Umbilical cord (tissue), 2 donors: ENCODE data around the gene GLDC. TPM values are rescaled to one million over a fixed set of nuclear protein-coding genes. Genes with fewer than 3 reads are reported as not detected.
A peak's percentile ranks its signal among the peaks of the same experiment; 100 is the strongest.
"Not testable (repeated sequence)": the region's sequence is repeated elsewhere in the genome, so short reads cannot be mapped to it uniquely, and the experiment has no call there.

Source experiments
- DNase-seq: peaks from one replicate; pipeline ENCODE4 v3.0.0-alpha.2; 2015; ENCODE audit warnings: low spot score
- total RNA-seq: library from RNA; depleted of rRNA; stranded (reverse); fragments of >200 nt; gene quantifications from one replicate; pipeline ENCODE4 v1.2.3, GENCODE V29; 2014; ENCODE audit warnings: low replicate concordance; ENCODE audit not compliant: insufficient read depth

GLDC gene
- 3.4 TPM for total RNA-seq

GRCh38 chr9:6645355-6646292, at the start of gene GLDC:
Gene GLDC, minus strand, starts transcription at chr9:6645729. Its CDS starts 230 bp downstream, at chr9:6645499.
- DNase-seq: no peak

GRCh38 chr9:6692881-6693361, 47.4 kb upstream of the GLDC start:
- no peak for DNase-seq

DNA sequence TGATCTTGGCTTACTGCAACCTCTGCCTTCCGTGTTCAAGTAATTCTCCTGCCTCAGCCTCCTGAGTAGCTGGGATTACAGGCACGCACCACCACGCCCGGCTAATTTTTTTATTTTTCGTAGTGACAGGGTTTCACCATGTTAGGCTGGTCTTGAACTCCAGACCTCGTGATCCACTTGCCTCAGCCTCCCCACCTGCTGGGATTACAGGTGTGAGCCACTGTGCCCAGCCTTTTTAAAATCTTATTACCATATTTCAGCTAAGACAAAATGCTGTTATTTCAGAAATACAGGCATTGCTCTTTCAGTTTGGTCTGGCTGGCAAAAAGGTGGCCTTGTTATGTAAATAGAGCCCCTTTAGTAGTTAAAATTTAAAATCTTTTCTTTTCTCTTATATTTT, 46.9 kb upstream of the GLDC start:
- no peak for DNase-seq

- DNase-seq: not testable (repeated sequence)
Observed at GRCh38 chr9:6690675-6691070, 45.1 kb upstream of the GLDC start.

DNA sequence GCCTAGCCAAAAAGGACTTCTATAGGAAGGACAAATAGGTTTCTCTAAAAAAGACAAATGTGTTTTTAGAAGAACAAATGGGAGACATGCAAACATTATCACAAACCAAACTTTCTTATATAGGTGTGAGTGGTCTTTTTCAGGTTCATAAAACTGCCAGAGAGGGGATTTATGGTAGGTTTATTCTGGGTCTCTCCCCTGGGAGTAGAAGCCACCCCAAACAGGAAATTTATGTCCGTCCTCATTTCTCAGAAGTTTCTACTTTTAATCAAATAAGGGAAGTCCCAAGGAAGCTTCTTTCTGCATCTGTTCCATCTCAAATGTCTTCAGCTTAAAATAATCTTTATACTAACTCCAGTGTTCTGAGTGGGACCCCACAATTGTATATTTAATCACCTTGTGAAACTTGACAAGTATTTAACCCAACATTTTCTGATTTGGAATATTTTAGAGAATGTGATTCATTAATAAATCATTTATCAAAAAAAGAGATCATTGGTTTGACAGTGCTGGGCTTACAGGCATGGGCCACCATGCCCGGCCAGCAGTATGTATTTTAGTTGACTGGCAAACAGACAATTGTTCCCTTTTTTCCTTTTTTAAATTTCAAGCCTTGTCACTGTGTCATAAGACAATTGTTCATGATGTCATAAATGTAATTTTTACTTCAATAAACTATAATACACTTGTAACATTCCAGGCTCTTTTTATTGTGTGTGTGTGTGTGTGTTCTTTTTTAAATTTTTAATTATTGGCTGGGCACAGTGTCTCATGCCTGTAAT, 44.6 kb upstream of the GLDC start:
- DNase-seq: no peak

- no peak for DNase-seq
Observed at GRCh38 chr9:6687180-6687579, 41.7 kb upstream of the GLDC start.

- peak; percentile 27 for DNase-seq
Observed at GRCh38 chr9:6686396-6686795, 40.9 kb upstream of the GLDC start.

DNA sequence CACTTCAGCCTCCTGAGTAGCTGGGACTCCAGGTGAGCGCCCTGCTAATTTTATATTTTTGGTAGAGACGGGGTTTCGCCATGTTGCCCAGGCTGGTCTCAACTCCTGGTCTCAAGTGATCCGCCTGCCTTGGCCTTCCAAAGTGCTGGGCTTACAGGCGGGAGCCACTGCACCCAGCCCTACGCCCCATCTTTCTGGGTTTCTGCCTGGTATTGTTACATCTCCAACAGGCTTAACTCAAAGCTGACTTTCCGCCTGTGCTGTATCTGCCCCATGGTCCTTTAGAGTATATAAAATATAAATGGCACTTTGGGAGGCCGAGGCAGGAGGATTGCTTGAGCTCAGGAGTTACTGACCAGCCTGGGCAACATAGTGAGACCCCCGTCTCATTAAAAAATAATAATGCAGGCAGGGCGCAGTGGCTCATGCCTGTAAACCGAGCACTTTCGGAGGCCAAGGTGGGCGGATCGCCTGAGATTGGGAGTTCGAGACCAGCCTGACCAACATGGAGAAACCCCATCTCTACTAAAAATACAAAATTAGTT, 36.5 kb upstream of the GLDC start:
- no peak for DNase-seq

DNA sequence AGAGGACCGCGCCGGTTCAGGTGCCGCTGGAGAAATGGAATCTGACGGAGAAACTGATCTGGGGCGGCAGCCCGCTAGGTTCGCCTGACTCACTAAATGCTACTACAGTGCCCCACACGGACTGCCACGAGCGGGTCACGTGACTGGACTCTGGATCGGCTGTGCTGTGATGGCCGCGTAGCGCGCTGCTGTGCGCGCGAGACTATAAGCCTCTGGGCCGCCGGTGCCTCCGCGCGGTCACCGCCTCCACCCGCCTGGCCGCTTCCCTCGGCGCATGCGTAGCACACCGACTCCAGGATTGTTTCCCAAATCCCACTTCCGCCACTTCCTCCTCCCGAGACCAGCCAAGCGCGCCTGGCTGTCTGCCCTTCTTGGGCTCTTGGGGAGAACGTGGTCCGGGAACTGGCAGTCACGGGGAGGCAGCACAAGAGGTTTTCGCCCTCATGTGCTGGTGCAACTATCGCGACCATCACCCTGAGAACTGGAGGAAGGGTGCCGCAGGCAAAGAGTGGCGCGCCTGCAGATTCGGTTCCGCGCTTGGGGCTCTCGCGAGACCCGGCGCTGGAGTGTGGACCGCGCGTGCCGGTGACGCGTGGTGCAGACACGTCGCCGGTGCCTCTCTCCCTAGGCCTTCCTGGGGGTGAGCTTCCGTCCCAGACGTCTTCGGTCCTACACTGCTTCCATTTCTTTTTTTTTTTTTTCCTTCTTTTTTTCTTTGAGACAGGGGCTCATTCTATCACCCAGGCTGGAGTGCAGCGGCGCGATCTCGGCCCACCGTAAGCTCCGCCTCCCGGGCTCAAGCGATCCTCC, 35.8 kb upstream of the GLDC start:
- peak; percentile 99 for DNase-seq

DNA sequence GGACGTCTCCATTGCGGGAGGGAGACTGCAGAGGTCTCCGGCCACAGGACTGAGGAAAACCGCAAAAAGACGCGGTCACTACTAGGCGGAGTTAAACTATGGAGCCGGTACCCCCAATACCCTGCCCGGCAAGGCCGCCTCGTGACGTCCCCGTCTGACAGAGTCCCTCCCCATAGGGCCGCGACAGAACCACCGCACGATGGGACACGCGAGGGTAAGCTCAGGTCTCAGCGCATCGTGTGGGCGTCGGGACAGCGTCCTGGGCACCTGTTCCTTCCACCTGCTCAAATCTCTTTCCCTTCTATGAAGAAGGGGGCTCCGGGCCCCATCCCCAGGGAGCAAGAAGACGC, 35.2 kb upstream of the GLDC start:
- no peak for DNase-seq

DNA sequence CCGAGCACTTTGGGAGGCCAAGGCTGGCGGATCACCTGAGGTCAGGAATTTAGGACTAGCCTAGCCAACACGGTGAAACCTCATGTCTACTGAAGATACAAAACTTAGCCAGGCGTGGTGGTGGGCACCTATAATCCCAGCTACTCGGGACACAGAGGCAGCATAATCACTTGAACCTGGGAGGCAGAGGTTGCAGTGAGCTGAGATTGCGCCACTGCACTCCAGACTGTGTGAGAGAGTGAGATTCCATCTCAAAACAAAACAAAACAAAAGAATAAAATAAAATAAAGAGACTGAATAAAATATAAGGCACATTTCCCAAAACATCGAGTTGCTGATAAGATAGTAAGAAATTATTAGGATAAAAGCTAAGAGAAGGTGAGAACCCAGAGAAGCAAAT, 32.3 kb upstream of the GLDC start:
- no peak for DNase-seq

DNA sequence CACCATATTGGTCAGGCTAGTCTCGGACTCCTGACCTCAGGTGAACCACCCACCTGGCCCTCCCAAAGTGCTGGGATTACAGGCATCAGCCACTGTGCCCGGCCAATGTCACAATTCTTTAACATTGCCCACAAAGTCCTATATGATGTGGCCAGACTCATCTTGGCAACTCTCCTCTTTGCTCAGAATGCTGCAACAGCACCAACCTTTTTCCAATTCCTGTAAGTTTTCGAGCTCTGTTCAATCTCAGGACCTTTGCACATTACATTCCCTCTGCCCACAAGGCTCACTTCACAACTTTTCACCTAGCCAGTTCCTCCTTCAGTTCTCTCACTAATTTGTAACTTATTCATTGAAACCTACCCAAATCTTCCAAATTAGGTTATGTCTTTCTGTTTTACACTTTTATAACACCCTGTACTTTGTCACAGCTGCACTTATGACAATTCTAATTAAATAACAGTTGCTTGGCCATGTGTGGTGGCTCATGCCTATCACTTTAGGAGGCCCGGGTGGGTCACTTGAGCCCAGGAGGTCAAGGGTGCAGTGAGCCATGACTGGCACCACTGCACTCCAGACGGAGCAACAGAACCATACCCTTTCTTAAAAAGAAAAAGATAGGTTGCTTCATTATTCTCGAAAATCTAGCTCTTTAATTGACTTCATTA, 30.9 kb upstream of the GLDC start:
- DNase-seq: no peak

DNA sequence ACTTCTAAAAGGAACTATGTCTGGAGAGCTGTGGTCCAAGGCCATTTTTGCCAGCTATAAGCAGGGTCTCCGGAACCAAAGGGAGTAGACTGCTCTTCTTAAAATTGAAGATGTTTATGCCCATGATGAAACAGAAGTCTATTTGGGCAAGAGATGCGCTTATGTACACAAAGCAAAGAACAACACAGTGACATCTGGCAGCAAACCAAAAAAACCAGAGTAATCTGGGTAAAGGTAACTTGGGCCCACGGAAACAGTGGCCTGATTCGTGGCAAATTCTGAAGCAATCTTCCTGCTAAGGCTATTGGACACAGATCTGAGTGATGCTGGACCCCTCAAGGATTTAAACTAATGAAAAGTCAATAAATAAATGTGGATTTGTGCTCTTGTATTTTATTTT, 29.7 kb upstream of the GLDC start:
- DNase-seq: no peak

DNA sequence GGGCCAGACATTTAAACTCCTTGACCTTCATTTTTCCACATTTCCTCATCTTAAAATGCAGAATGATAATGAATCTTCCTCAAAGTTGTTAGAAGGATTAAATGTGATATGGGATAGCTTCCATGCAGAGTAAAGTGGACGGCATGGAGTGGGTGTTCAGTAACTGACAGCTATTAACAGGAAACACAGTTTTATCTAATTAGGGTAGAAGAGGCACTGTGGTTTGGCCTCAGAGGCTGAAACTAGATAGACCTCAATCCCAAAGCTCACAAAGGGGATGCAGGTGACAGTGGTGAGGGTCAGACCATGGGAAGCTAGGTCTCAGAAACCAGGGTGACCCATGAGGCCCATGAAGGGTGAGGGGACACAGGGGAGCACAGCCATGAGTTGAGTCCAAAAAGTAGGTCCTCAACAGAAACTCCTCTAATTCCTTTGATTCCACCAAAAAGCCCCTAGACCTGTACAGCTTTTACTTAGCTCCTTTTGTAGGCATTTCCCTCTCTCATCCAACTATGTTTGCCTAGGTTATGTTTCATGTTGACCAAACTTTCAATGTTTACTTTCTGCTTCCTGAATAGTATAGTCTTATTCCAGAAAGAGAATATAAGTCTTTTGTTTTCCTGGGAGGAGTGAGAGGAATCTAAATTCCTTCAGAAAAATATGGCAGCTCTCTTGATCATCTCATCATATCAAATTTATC, 27.9 kb upstream of the GLDC start:
- DNase-seq: no peak

- DNase-seq: no peak
Observed at GRCh38 chr9:6672118-6672517, 26.6 kb upstream of the GLDC start.

- DNase-seq: no peak
Observed at GRCh38 chr9:6671416-6671815, 25.9 kb upstream of the GLDC start.

DNA sequence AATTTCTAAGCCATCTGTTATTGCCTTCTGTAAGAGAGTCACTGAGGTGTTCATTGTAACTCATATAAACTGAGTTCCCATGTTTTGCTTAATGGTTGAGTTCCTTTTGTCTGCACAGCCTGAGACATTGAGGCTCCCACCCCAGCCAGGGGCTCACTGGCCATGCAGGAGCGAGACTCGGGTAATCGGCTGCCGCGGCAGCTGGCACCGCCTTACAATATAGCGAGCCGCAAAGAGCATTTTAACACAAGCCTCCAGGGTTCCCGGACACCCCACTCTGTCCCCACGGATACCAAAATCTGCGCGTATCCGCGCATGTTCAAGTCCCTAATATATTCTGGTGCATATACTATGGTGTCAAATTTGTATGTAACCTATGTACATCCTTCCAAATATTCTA, 24.4 kb upstream of the GLDC start:
- DNase-seq: no peak

DNA sequence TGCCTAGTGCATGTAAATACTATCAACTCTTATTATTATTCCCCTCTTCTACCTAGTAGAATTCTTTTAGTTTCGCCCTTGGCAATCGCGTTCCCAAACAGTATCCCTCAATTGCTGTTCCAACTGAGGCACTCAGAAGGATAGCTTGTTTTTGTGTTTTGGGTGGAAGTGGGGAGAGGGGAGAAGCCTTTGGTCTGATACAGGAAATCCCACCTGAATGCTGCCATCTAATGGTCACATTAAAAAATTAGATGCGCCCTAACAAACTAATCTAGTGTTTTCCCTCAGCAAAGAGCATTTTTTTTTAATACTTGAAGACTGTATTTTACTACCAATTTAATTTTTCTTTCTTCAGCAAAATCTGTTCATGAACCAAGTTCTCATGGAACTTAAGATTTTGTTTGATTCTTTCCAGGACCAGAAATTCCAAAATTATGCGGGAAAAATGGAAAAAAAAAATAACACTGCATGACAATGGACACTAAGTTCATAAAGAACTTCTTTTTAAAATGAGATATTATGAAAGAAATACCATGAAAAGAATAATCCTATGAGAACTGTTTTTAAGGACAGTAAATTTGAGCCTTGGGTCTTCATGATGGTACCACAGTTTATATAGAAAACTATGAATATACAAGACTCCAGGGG, 22.2 kb upstream of the GLDC start:
- no peak for DNase-seq

DNA sequence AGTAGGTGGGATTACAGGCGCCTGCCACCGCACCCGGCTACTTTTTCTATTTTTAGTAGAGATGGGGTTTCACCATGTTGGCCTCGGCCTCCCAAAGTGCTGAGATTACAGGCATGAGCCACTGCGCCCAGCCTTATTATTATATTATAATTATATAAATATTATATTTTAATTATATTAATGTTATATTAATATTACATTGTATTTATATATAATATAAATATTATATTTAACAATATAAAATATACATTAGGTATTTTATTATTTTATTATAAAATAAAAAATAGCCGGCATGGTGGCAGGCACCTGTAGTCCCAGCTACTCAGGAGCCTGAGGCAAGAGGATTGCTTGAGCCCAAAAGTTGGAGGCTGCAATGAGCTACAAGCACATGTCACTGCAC, 21.6 kb upstream of the GLDC start:
- no peak for DNase-seq

DNA sequence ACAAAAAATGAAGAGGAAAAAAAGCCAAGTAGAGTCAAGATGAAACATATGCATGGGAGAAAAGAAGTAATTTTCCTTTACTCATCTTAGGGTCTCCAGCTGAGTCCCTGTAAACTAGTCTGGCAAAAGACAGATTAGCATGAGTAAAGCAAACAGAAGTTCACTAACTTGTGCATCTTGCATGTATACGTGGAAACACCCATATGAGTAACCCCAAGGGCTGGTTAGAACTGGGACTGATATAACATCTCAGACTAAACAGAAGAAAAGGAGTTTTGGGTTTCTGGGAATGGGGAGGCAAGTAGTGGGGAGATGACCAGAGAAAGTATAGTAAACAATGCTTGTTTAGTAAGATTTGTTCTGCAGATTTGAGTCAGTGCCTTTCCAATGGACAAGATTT, 20.1 kb upstream of the GLDC start:
- DNase-seq: no peak
